BLaER1 (cell line): ENCODE measurements around the gene BTBD10.

Experiments
- H3K27ac ChIP-seq: shearing (Covaris generic); formaldehyde crosslinking; 2 replicates; pipeline ENCODE4 v1.8.1; 2022
- H3K27me3 ChIP-seq: shearing (Covaris generic); formaldehyde crosslinking; 2 replicates; pipeline ENCODE4 v1.8.1; 2022
- H3K36me3 ChIP-seq: shearing (Covaris generic); formaldehyde crosslinking; 2 replicates; pipeline ENCODE4 v1.8.1; 2022
- H3K4me1 ChIP-seq: shearing (Covaris generic); formaldehyde crosslinking; 2 replicates; pipeline ENCODE4 v1.8.1; 2022
- H3K4me2 ChIP-seq: shearing (Covaris generic); formaldehyde crosslinking; 2 replicates; pipeline ENCODE4 v1.8.1; 2022
- H3K4me3 ChIP-seq: shearing (Covaris generic); formaldehyde crosslinking; 2 replicates; pipeline ENCODE4 v1.8.1; 2022
- H3K9ac ChIP-seq: shearing (Covaris generic); formaldehyde crosslinking; 2 replicates; pipeline ENCODE4 v1.8.1; 2022
- H3K9me3 ChIP-seq: shearing (Covaris generic); formaldehyde crosslinking; 2 replicates; pipeline ENCODE4 v1.8.1; 2022
- H4K20me1 ChIP-seq: shearing (Covaris generic); formaldehyde crosslinking; 2 replicates; pipeline ENCODE4 v1.8.1; 2022
- Cebpa-rat ChIP-seq: shearing (Covaris generic); IDR thresholded peaks from 2 replicates; pipeline ENCODE4 v1.8.1; 2022

BTBD10 gene

GRCh38 chr11:13344818-13345217 lies 118.2 kb downstream of the BTBD10 start:
- Histone ChIP-seq H3K27me3 (no peaks in the 10 kb centered on the region), H3K27ac (no peak overlapping the region), H3K9ac (no peak overlapping the region), H3K36me3 (peaks cover 27% of the 10 kb centered on the region), H3K4me3 (no peak overlapping the region), H3K4me1 (peaks cover 29% of the 10 kb centered on the region), H4K20me1 (peaks cover 96% of the 10 kb centered on the region), H3K9me3 (no peaks in the 10 kb centered on the region), H3K4me2 (no peak overlapping the region)
- TF ChIP-seq Cebpa-rat, result no peak

- H3K36me3 ChIP-seq, result peaks cover 24% of the 10 kb centered on the region
- H3K9me3 ChIP-seq, result no peaks in the 10 kb centered on the region
- H3K4me1 ChIP-seq, result peaks cover 27% of the 10 kb centered on the region
- no peak overlapping the region for H3K9ac ChIP-seq
- peaks cover 96% of the 10 kb centered on the region for H4K20me1 ChIP-seq
- no peak overlapping the region for H3K4me3 ChIP-seq
- no peak overlapping the region for H3K4me2 ChIP-seq
- no peak for TF ChIP-seq Cebpa-rat
- no peaks in the 10 kb centered on the region for H3K27me3 ChIP-seq
- H3K27ac ChIP-seq, result no peak overlapping the region
Measured at GRCh38 chr11:13343931-13344717, 118.9 kb downstream of the BTBD10 start.

- H3K4me2 ChIP-seq, result no peak overlapping the region
- H3K9me3 ChIP-seq, result no peaks in the 10 kb centered on the region
- H3K27me3 ChIP-seq, result no peaks in the 10 kb centered on the region
- H3K4me3 ChIP-seq, result no peak overlapping the region
- H3K27ac ChIP-seq, result no peak overlapping the region
- H3K9ac ChIP-seq, result no peak overlapping the region
- peaks cover 24% of the 10 kb centered on the region for H3K36me3 ChIP-seq
- H4K20me1 ChIP-seq, result peaks cover 96% of the 10 kb centered on the region
- peaks cover 27% of the 10 kb centered on the region for H3K4me1 ChIP-seq
- TF ChIP-seq Cebpa-rat, result no peak
Measured at GRCh38 chr11:13343067-13343466, 120.0 kb downstream of the BTBD10 start.

GRCh38 chr11:13341026-13341425 lies 122.0 kb downstream of the BTBD10 start:
- peaks cover 90% of the 10 kb centered on the region for H4K20me1 ChIP-seq
- no peak overlapping the region for H3K27ac ChIP-seq
- H3K9ac ChIP-seq, result no peak overlapping the region
- no peak overlapping the region for H3K4me2 ChIP-seq
- no peaks in the 10 kb centered on the region for H3K9me3 ChIP-seq
- peaks cover 17% of the 10 kb centered on the region for H3K36me3 ChIP-seq
- no peaks in the 10 kb centered on the region for H3K27me3 ChIP-seq
- H3K4me3 ChIP-seq, result no peak overlapping the region
- peaks cover 23% of the 10 kb centered on the region for H3K4me1 ChIP-seq
- TF ChIP-seq Cebpa-rat, result no peak

GRCh38 chr11:13339195-13340153 lies 123.5 kb downstream of the BTBD10 start:
- H3K9ac ChIP-seq, result no peak overlapping the region
- H3K27me3 ChIP-seq, result no peaks in the 10 kb centered on the region
- no peaks in the 10 kb centered on the region for H3K9me3 ChIP-seq
- no peak overlapping the region for H3K4me3 ChIP-seq
- H3K4me1 ChIP-seq, result peaks cover 23% of the 10 kb centered on the region
- H3K27ac ChIP-seq, result no peak overlapping the region
- H3K4me2 ChIP-seq, result peak overlapping the region; percentile 48
- H3K36me3 ChIP-seq, result peaks cover 12% of the 10 kb centered on the region
- H4K20me1 ChIP-seq, result peaks cover 85% of the 10 kb centered on the region
- TF ChIP-seq Cebpa-rat, result no peak

GRCh38 chr11:13338427-13339069 lies 124.5 kb downstream of the BTBD10 start:
- Histone ChIP-seq H3K27me3 (no peaks in the 10 kb centered on the region), H3K9me3 (no peaks in the 10 kb centered on the region), H3K36me3 (peaks cover 10% of the 10 kb centered on the region), H3K4me3 (no peak overlapping the region), H3K4me1 (peaks cover 32% of the 10 kb centered on the region), H3K4me2 (peak overlapping the region; percentile 48), H3K9ac (no peak overlapping the region), H4K20me1 (peaks cover 86% of the 10 kb centered on the region), H3K27ac (no peak overlapping the region)
- TF ChIP-seq Cebpa-rat, result no peak

GRCh38 chr11:13338019-13338426 lies 125.0 kb downstream of the BTBD10 start:
- Histone ChIP-seq H3K9me3 (no peaks in the 10 kb centered on the region), H4K20me1 (peaks cover 86% of the 10 kb centered on the region), H3K27ac (no peak overlapping the region), H3K36me3 (peaks cover 10% of the 10 kb centered on the region), H3K4me3 (no peak overlapping the region), H3K9ac (0 out of 2 replicates have a peak overlapping the region, but pooled peaks have one; percentile 11), H3K27me3 (no peaks in the 10 kb centered on the region), H3K4me1 (peaks cover 37% of the 10 kb centered on the region), H3K4me2 (peak overlapping the region; percentile 48)
- TF ChIP-seq Cebpa-rat, result no peak
